CD14-positive monocyte (primary cell): ENCODE measurements around the gene PLXNA4. TPM values are rescaled to one million over a fixed set of nuclear protein-coding genes. Genes with fewer than 3 reads are reported as not detected.

Experiments used
- DNase-seq, 3 donors: peaks; one replicate each; pipeline ENCODE4 v3.0.0-alpha.2; 2011 to 2022
- H2AFZ ChIP-seq: 2 replicates; pipeline ENCODE4 v1.6.0; 2012; ENCODE audit warnings: mild to moderate bottlenecking, low read depth, low read length, inconsistent platforms; ENCODE audit not compliant: insufficient read depth, poor library complexity, severe bottlenecking
- H3K27ac ChIP-seq, 2 donors: 1 replicate in 1 of 2; 2 replicates in 1 of 2; pipeline ENCODE4 v1.5.1; 2012 to 2013; ENCODE audit warnings: low read length in 2 of 2, control low read depth in 1 of 2, inconsistent platforms in 1 of 2, low read depth in 1 of 2, mild to moderate bottlenecking in 1 of 2
- H3K27me3 ChIP-seq, 2 donors: one replicate each; pipeline versions ENCODE4 v1.6.0 to v1.6.1; 2011 to 2013; ENCODE audit warnings: low read length in 2 of 2; ENCODE audit not compliant: control insufficient read depth in 2 of 2, insufficient read depth in 2 of 2
- H3K36me3 ChIP-seq, 2 donors: replicated peaks in 1 of 2; 1 replicate in 1 of 2; 2 replicates in 1 of 2; pipeline versions ENCODE4 v1.5.1 to v1.6.1; 2012 to 2013; ENCODE audit warnings: low read length in 2 of 2, control low read depth in 1 of 2, inconsistent platforms in 1 of 2, mild to moderate bottlenecking in 1 of 2; ENCODE audit not compliant: insufficient read depth in 2 of 2, control insufficient read depth in 1 of 2
- H3K4me1 ChIP-seq, 2 donors: 1 replicate in 1 of 2; 2 replicates in 1 of 2; pipeline versions ENCODE4 v1.5.1 to v1.6.1; 2012 to 2013; ENCODE audit warnings: low read length in 2 of 2, control low read depth in 1 of 2, inconsistent platforms in 1 of 2, mild to moderate bottlenecking in 1 of 2, moderate library complexity in 1 of 2; ENCODE audit not compliant: insufficient read depth in 2 of 2, control insufficient read depth in 1 of 2
- H3K4me2 ChIP-seq: replicated peaks from 2 replicates; pipeline ENCODE3; 2012; ENCODE audit warnings: low read length, moderate library complexity, mild to moderate bottlenecking; ENCODE audit not compliant: poor library complexity, severe bottlenecking; ENCODE audit errors: extremely low read depth
- H3K4me3 ChIP-seq, 3 experiments: fragments of 200-600 bp in 1 of 3; sonication (generic) in 1 of 3; replicated peaks in 1 of 3; 1 replicate in 2 of 3; 2 replicates in 1 of 3; pipeline ENCODE4 v1.5.1; 2011 to 2013; ENCODE audit warnings: low read length in 3 of 3, mild to moderate bottlenecking in 3 of 3, control low read depth in 2 of 3, low read depth in 2 of 3, inconsistent platforms in 1 of 3, moderate library complexity in 1 of 3
- H3K79me2 ChIP-seq: 2 replicates; pipeline ENCODE4 v1.6.0; 2012; ENCODE audit warnings: mild to moderate bottlenecking, control low read depth, inconsistent platforms, low read length, moderate library complexity; ENCODE audit not compliant: insufficient read depth
- H3K9ac ChIP-seq: 2 replicates; pipeline ENCODE4 v1.6.0; 2017; ENCODE audit warnings: low read length, mild to moderate bottlenecking; ENCODE audit not compliant: insufficient read depth, poor library complexity, severe bottlenecking
- H3K9me3 ChIP-seq, 2 donors: replicated peaks in 1 of 2; 1 replicate in 1 of 2; 2 replicates in 1 of 2; pipeline versions ENCODE4 v1.5.1 to v1.6.1; 2012 to 2013; ENCODE audit warnings: low read length in 2 of 2, control low read depth in 1 of 2; ENCODE audit not compliant: control insufficient read depth in 1 of 2, insufficient read depth in 1 of 2
- H4K20me1 ChIP-seq: 2 replicates; pipeline ENCODE4 v1.6.0; 2012; ENCODE audit warnings: mild to moderate bottlenecking, low read length, control low read depth, moderate library complexity; ENCODE audit not compliant: insufficient read depth
- H3K27ac Mint-ChIP-seq, 7 donors: one replicate each; pipeline ENCODE4 v1.8.0; 2020; ENCODE audit warnings: mild to moderate bottlenecking in 7 of 7, mixed read lengths in 7 of 7, moderate library complexity in 6 of 7, inconsistent platforms in 2 of 7
- H3K27me3 Mint-ChIP-seq, 3 donors: one replicate each; pipeline ENCODE4 v1.8.0; 2021 to 2022; ENCODE audit warnings: low read depth in 3 of 3, mild to moderate bottlenecking in 3 of 3, mixed read lengths in 3 of 3, moderate library complexity in 3 of 3, inconsistent platforms in 1 of 3
- H3K36me3 Mint-ChIP-seq, 2 donors: one replicate each; pipeline ENCODE4 v1.8.0; 2020; ENCODE audit warnings: mixed read lengths in 2 of 2, inconsistent platforms in 1 of 2, mild to moderate bottlenecking in 1 of 2
- H3K4me1 Mint-ChIP-seq: one replicate; pipeline ENCODE4 v1.8.0; 2020; ENCODE audit warnings: mild to moderate bottlenecking, mixed read lengths
- H3K4me3 Mint-ChIP-seq, 2 donors: one replicate each; pipeline ENCODE4 v1.8.0; 2020; ENCODE audit warnings: mild to moderate bottlenecking in 2 of 2, mixed read lengths in 2 of 2, moderate library complexity in 1 of 2
- H3K9me3 Mint-ChIP-seq, 7 donors: one replicate each; pipeline ENCODE4 v1.8.0; 2020 to 2022; ENCODE audit warnings: mixed read lengths in 7 of 7, mild to moderate bottlenecking in 6 of 7, moderate library complexity in 6 of 7, inconsistent platforms in 2 of 7
- WGBS: methylation state at CpG from one replicate; pipeline ENCODE4 v1.1.5; 2013; ENCODE audit warnings: missing lambda C conversion rate; ENCODE audit not compliant: insufficient coverage; 5-methylcytosine and 5-hydroxymethylcytosine counted together
- intact Hi-C, 2 donors: fragments of 100-400 bp; cut with micrococcal nuclease; formaldehyde crosslinking; loops; one replicate each; pipeline versions ENCODE4 v1.15.0 to v1.15.1; 2023
- polyA plus RNA-seq, 3 donors: library from polyadenylated mRNA; depleted of rRNA in 1 of 3; unstranded in 2 of 3; stranded (reverse) in 1 of 3; fragments of 300-500 nt in 2 of 3; fragments of >200 nt in 1 of 3; fragmentation: Illumina TruSeq in 2 of 3; gene quantifications; 1 replicate in 2 of 3; 2 replicates in 1 of 3; pipeline ENCODE4 v1.2.3, GENCODE V29; 2012 to 2021
- TF ChIP-seq, protein P1 (sequence below): fragments of 200-600 bp; IDR thresholded peaks from one replicate; pipeline ENCODE4 v1.8.0; 2022; ENCODE audit warnings: antibody characterized with exemption, mild to moderate bottlenecking

Gene PLXNA4
- polyA plus RNA-seq, 3 donors, result not detected

DNA sequence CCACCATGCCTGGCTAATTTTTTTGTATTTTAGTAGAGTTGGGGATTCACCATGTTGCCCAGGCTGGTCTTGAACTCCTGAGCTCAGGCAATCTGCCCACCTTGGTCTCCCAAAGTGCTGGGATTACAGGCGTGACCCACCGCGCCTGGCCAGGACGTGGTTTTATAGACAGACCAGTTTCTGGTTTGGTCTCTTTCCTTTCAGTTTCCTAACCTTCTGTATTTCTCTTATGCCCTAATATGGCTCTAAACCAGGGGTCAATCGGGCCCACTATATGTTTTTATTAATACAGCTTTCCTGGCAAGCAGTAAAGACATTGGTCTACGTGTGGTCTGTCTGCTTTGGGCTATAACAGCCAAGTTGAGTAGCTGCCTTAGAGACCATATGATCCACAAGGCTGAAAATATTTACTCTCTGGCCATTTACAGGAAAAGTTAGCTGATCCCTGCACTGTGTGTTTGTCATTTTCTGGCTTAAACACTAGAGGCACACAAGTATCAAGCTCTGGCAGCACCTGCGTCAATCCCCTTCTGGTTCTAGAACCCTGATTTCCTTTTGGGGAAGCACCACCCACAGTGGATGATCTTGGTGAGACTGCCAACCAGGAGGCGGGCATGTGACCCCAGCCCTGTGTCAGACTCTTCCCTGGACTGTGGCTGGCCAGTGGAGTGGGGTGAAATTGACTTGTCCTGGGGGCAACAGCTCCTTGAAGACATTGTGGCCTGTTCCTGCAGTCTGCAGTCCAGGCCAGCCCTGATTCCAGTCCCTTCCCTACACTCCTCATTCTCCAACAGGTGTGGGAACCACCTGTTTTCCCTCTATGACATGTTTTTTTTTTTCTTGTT, 497.2 kb downstream of the PLXNA4 start:
- Mint-ChIP-seq H3K36me3 (no peaks in the 10 kb centered on the region), H3K9me3 (peaks cover 0 to 4% (median 0%) of the 10 kb centered on the region in 7 donors), H3K4me3 (no peak overlapping the region), H3K27me3 (peaks cover 2 to 20% (median 4%) of the 10 kb centered on the region in 3 donors), H3K27ac (no peak overlapping the region), H3K4me1 (no peaks in the 10 kb centered on the region)
- Histone ChIP-seq H3K79me2 (no peaks in the 10 kb centered on the region), H3K9ac (no peak overlapping the region), H3K9me3 (no peaks in the 10 kb centered on the region), H3K36me3 (no peaks in the 10 kb centered on the region), H4K20me1 (no peaks in the 10 kb centered on the region), H3K4me2 (no peak overlapping the region), H3K4me1 (no peaks in the 10 kb centered on the region), H3K4me3 (no peak overlapping the region), H2AFZ (no peak overlapping the region), H3K27ac (no peak overlapping the region), H3K27me3 (no peaks in the 10 kb centered on the region)
- TF ChIP-seq, protein P1, sequence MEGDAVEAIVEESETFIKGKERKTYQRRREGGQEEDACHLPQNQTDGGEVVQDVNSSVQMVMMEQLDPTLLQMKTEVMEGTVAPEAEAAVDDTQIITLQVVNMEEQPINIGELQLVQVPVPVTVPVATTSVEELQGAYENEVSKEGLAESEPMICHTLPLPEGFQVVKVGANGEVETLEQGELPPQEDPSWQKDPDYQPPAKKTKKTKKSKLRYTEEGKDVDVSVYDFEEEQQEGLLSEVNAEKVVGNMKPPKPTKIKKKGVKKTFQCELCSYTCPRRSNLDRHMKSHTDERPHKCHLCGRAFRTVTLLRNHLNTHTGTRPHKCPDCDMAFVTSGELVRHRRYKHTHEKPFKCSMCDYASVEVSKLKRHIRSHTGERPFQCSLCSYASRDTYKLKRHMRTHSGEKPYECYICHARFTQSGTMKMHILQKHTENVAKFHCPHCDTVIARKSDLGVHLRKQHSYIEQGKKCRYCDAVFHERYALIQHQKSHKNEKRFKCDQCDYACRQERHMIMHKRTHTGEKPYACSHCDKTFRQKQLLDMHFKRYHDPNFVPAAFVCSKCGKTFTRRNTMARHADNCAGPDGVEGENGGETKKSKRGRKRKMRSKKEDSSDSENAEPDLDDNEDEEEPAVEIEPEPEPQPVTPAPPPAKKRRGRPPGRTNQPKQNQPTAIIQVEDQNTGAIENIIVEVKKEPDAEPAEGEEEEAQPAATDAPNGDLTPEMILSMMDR, result no peak
- intact Hi-C loops, result no loop called here
- 67% methylated on average over 4 of the region's 8 CpGs for WGBS
- no peak for DNase-seq

DNA sequence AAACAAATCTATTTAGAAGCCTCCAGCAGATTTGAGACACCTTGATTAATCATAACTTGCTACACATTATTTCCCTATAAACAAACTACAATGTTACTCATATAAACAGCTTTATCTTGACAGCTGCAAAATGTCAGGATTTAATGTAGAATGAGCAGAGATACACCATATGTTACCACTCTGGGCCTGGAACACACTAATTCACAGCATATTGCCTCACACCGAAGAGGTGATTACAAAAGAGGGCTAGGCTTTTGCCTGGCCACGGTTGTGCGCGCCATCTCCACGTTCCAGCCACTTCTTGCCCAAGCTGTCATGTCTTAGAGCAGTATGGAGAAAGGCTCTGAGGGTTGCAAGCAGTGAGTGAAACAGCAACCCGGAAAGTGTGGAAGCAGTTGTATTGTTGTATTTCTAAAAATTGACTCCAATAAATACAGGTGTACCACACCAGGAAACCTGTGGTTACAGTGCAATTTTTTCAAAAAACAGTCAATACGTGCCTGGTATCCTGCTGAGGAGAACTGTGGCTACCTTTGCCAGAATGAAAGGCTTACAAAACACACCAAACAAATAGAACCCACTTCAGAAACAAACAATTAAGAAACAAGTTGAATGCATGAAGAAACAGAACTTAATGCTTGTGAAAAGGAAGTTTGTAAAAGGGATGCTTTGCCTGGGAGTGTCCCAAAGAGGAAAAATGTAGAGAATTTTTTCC, 498.1 kb downstream of the PLXNA4 start:
- Mint-ChIP-seq H3K27me3 (peaks cover 0 to 19% (median 2%) of the 10 kb centered on the region in 3 donors), H3K27ac (no peak overlapping the region)
- 49% methylated on average over 2 of the region's 7 CpGs for WGBS

More for the DNA sequence above, 498.1 kb downstream of the PLXNA4 start:
- Mint-ChIP-seq H3K36me3 (no peaks in the 10 kb centered on the region), H3K9me3 (peaks cover 0 to 4% (median 0%) of the 10 kb centered on the region in 7 donors), H3K4me1 (no peaks in the 10 kb centered on the region), H3K4me3 (no peak overlapping the region)
- TF ChIP-seq, protein P1, result no peak
- H3K79me2 ChIP-seq, result no peaks in the 10 kb centered on the region
- no peaks in the 10 kb centered on the region for H3K9me3 ChIP-seq
- no peak for DNase-seq
- H3K27me3 ChIP-seq, result no peaks in the 10 kb centered on the region
- no peak overlapping the region for H3K27ac ChIP-seq
- no peak overlapping the region for H3K4me3 ChIP-seq
- H3K36me3 ChIP-seq, result no peaks in the 10 kb centered on the region
- no peak overlapping the region for H2AFZ ChIP-seq
- H4K20me1 ChIP-seq, result no peaks in the 10 kb centered on the region
- no peak overlapping the region for H3K9ac ChIP-seq
- no peak overlapping the region for H3K4me2 ChIP-seq
- intact Hi-C loops, result no loop called here
- no peaks in the 10 kb centered on the region for H3K4me1 ChIP-seq
